Activated CD4-positive, alpha-beta T cell treated with anti-CD3 and anti-CD28 coated beads for 36 hours (primary cell): ENCODE results near the gene SLAIN2. TPM values are rescaled to one million over a fixed set of nuclear protein-coding genes. Genes with fewer than 3 reads are reported as not detected.

Experiments used
- ATAC-seq: fragments of 200-7000 bp; cut with Tn5 transposase; one replicate; pipeline ENCODE4 v1.10.0; 2021; ENCODE audit warnings: mild to moderate bottlenecking, moderate library complexity
- CTCF ChIA-PET: fragments of 350-600 bp; sonication (Branson Sonifier 250); formaldehyde crosslinking; loops from one replicate; lab custom pipeline; 2021; ENCODE audit warnings: antibody characterized with exemption; lab: Charles Lee
- POLR2A ChIA-PET: fragments of 350-600 bp; sonication (Branson Sonifier 250); formaldehyde crosslinking; loops from one replicate; lab custom pipeline; 2021; ENCODE audit warnings: antibody characterized with exemption, inconsistent platforms; lab: Charles Lee
- DNase-seq: peaks from one replicate; pipeline ENCODE4 v3.0.0-alpha.2; 2020
- H3K27ac Mint-ChIP-seq: one replicate; pipeline ENCODE4 v1.8.0; 2021; ENCODE audit warnings: mixed read lengths
- H3K27me3 Mint-ChIP-seq: one replicate; pipeline ENCODE4 v1.8.0; 2021; ENCODE audit warnings: mixed read lengths
- H3K36me3 Mint-ChIP-seq: one replicate; pipeline ENCODE4 v1.8.0; 2021; ENCODE audit warnings: low read depth, mixed read lengths
- H3K4me1 Mint-ChIP-seq: one replicate; pipeline ENCODE4 v1.8.0; 2021; ENCODE audit warnings: mixed read lengths
- H3K4me3 Mint-ChIP-seq: one replicate; pipeline ENCODE4 v1.8.0; 2021; ENCODE audit warnings: mild to moderate bottlenecking, moderate library complexity, mixed read lengths
- H3K9me3 Mint-ChIP-seq: one replicate; pipeline ENCODE4 v1.8.0; 2021; ENCODE audit warnings: low read depth, mixed read lengths
- intact Hi-C, 2 experiments: fragments of 100-400 bp; cut with DNase I in 1 of 2; cut with micrococcal nuclease in 1 of 2; formaldehyde crosslinking; loops; one replicate each; pipeline versions ENCODE4 v1.14.2 to v1.15.1; 2022 to 2024; cut with DNase I, micrococcal nuclease
- total RNA-seq, 2 experiments: library from RNA; stranded (reverse); gene quantifications; one replicate each; pipeline ENCODE4 v1.2.3, GENCODE V29; 2021

SLAIN2 gene
- total RNA-seq, 2 experiments from 2014 or later = 55.7 to 140 TPM

- ChIA-PET CTCF (interaction anchor here (0.6 kb wide), 1 partner anchor 613 kb away, joined by 4 read pairs; no protein-coding TSS in a partner anchor), POLR2A (no interaction called here)
- Mint-ChIP-seq H3K4me3 (no peak overlapping the region), H3K36me3 (peaks cover 5% of the 10 kb centered on the region), H3K4me1 (peaks cover 66% of the 10 kb centered on the region), H3K27ac (no peak overlapping the region), H3K9me3 (no peaks in the 10 kb centered on the region), H3K27me3 (no peaks in the 10 kb centered on the region)
- ATAC-seq (no peak), DNase-seq (no peak)
- intact Hi-C loops = loop anchor here in 1 of 2 experiments (10.0 kb wide), 2 partner anchors 429 to 559 kb away; partner anchors contain the start of gene OCIAD2
Observed at GRCh38 chr4:48345542-48345941, 4.2 kb downstream of the SLAIN2 start.

GRCh38 chr4:48346594-48346993 is 5.3 kb downstream of the SLAIN2 start:
- Mint-ChIP-seq H3K4me1 (peaks cover 76% of the 10 kb centered on the region), H3K9me3 (no peaks in the 10 kb centered on the region)
- POLR2A ChIA-PET = no interaction called here

GRCh38 chr4:48347282-48347921 is 6.1 kb downstream of the SLAIN2 start:
- ChIA-PET POLR2A (no interaction called here), CTCF (interaction anchor here (1.7 kb wide), 1 partner anchor 8 kb away, joined by 3 read pairs; no protein-coding TSS in a partner anchor)
- Mint-ChIP-seq H3K4me3 (no peak overlapping the region), H3K36me3 (peaks cover 8% of the 10 kb centered on the region), H3K4me1 (peaks cover 82% of the 10 kb centered on the region), H3K27ac (no peak overlapping the region), H3K9me3 (peaks cover 3% of the 10 kb centered on the region), H3K27me3 (no peaks in the 10 kb centered on the region)
- DNase-seq = no peak
- intact Hi-C loops = loop anchor here in 1 of 2 experiments (10.0 kb wide), 2 partner anchors 427 to 557 kb away; partner anchors contain the start of gene OCIAD2
- ATAC-seq = no peak

More at GRCh38 chr4:48346594-48346993, 5.3 kb downstream of the SLAIN2 start:
- Mint-ChIP-seq H3K27ac (peak overlapping the region; percentile 7), H3K27me3 (no peaks in the 10 kb centered on the region), H3K36me3 (peaks cover 6% of the 10 kb centered on the region), H3K4me3 (no peak overlapping the region)
- CTCF ChIA-PET = interaction anchor here (0.6 kb wide), 2 partner anchors 25 to 167 kb away, joined by 3 to 4 read pairs; no protein-coding TSS in a partner anchor
- intact Hi-C loops = loop anchor here in 1 of 2 experiments (10.0 kb wide), 2 partner anchors 428 to 558 kb away; partner anchors contain the start of gene OCIAD2
- ATAC-seq = no peak
- no peak for DNase-seq

GRCh38 chr4:48350871-48351270 is 9.5 kb downstream of the SLAIN2 start:
- peaks cover 6% of the 10 kb centered on the region for H3K9me3 Mint-ChIP-seq
- peaks cover 69% of the 10 kb centered on the region for H3K4me1 Mint-ChIP-seq
- intact Hi-C loops = no loop called here
- ATAC-seq = peak; percentile 63
- no peak overlapping the region for H3K27ac Mint-ChIP-seq
- ChIA-PET POLR2A (interaction anchor here (1.6 kb wide), 1 partner anchor 9 kb away, joined by 4 read pairs; no protein-coding TSS in a partner anchor), CTCF (interaction anchor here (2.0 kb wide), 1 partner anchor 8 kb away, joined by 8 read pairs; no protein-coding TSS in a partner anchor)
- DNase-seq = no peak
- H3K36me3 Mint-ChIP-seq = peaks cover 17% of the 10 kb centered on the region
- H3K27me3 Mint-ChIP-seq = no peaks in the 10 kb centered on the region
- no peak overlapping the region for H3K4me3 Mint-ChIP-seq

GRCh38 chr4:48352793-48353192 is 11.5 kb downstream of the SLAIN2 start:
- ATAC-seq (no peak), DNase-seq (no peak)
- no peaks in the 10 kb centered on the region for H3K27me3 Mint-ChIP-seq
- peaks cover 54% of the 10 kb centered on the region for H3K4me1 Mint-ChIP-seq
- ChIA-PET POLR2A (no interaction called here), CTCF (no interaction called here)
- H3K9me3 Mint-ChIP-seq = peaks cover 6% of the 10 kb centered on the region
- H3K36me3 Mint-ChIP-seq = peaks cover 14% of the 10 kb centered on the region
- no peak overlapping the region for H3K4me3 Mint-ChIP-seq
- H3K27ac Mint-ChIP-seq = no peak overlapping the region
- intact Hi-C loops = no loop called here

- ATAC-seq (no peak), DNase-seq (no peak)
- CTCF ChIA-PET = interaction anchor here (0.7 to 1.2 kb wide), 4 partner anchors 12 to 35 kb away, joined by 3 to 4 read pairs (median 4); no protein-coding TSS in a partner anchor
- Mint-ChIP-seq H3K9me3 (peaks cover 6% of the 10 kb centered on the region), H3K27me3 (no peaks in the 10 kb centered on the region), H3K36me3 (peaks cover 16% of the 10 kb centered on the region), H3K4me3 (no peak overlapping the region), H3K27ac (no peak overlapping the region), H3K4me1 (peaks cover 33% of the 10 kb centered on the region)
- intact Hi-C loops = no loop called here
- POLR2A ChIA-PET = no interaction called here
Observed at GRCh38 chr4:48356355-48356754, 15.0 kb downstream of the SLAIN2 start.

GRCh38 chr4:48360285-48361011 is 19.1 kb downstream of the SLAIN2 start:
- DNase-seq = no peak
- POLR2A ChIA-PET = no interaction called here
- Mint-ChIP-seq H3K4me1 (peaks cover 15% of the 10 kb centered on the region), H3K27ac (no peak overlapping the region), H3K9me3 (no peaks in the 10 kb centered on the region), H3K27me3 (no peaks in the 10 kb centered on the region), H3K4me3 (no peak overlapping the region), H3K36me3 (peaks cover 2% of the 10 kb centered on the region)
- CTCF ChIA-PET = interaction anchor here (0.6 to 0.8 kb wide), 2 partner anchors 217 to 410 kb away, joined by 3 to 4 read pairs; no protein-coding TSS in a partner anchor
- no peak for ATAC-seq
- intact Hi-C loops = no loop called here

- no peak overlapping the region for H3K27ac Mint-ChIP-seq
- peaks cover 18% of the 10 kb centered on the region for H3K4me1 Mint-ChIP-seq
- no peak overlapping the region for H3K4me3 Mint-ChIP-seq
- peaks cover 2% of the 10 kb centered on the region for H3K36me3 Mint-ChIP-seq
- intact Hi-C loops = no loop called here
- DNase-seq (no peak), ATAC-seq (no peak)
- H3K9me3 Mint-ChIP-seq = no peaks in the 10 kb centered on the region
- ChIA-PET CTCF (interaction anchor here (0.8 kb wide), 1 partner anchor 217 kb away, joined by 4 read pairs; no protein-coding TSS in a partner anchor), POLR2A (no interaction called here)
- H3K27me3 Mint-ChIP-seq = no peaks in the 10 kb centered on the region
Observed at GRCh38 chr4:48361012-48361400, 19.7 kb downstream of the SLAIN2 start.

GRCh38 chr4:48366611-48367010 is 25.3 kb downstream of the SLAIN2 start:
- H3K9me3 Mint-ChIP-seq = no peaks in the 10 kb centered on the region
- DNase-seq = no peak
- ATAC-seq = no peak
- POLR2A ChIA-PET = no interaction called here
- no peaks in the 10 kb centered on the region for H3K27me3 Mint-ChIP-seq
- CTCF ChIA-PET = no interaction called here
- H3K27ac Mint-ChIP-seq = no peak overlapping the region
- H3K4me1 Mint-ChIP-seq = peaks cover 44% of the 10 kb centered on the region
- H3K4me3 Mint-ChIP-seq = no peak overlapping the region
- H3K36me3 Mint-ChIP-seq = peaks cover 7% of the 10 kb centered on the region
- intact Hi-C loops = no loop called here

- POLR2A ChIA-PET = no interaction called here
- ATAC-seq (no peak), DNase-seq (no peak)
- Mint-ChIP-seq H3K27me3 (no peaks in the 10 kb centered on the region), H3K4me1 (peaks cover 42% of the 10 kb centered on the region), H3K27ac (no peak overlapping the region), H3K9me3 (no peaks in the 10 kb centered on the region), H3K36me3 (peaks cover 7% of the 10 kb centered on the region), H3K4me3 (no peak overlapping the region)
- intact Hi-C loops = no loop called here
- CTCF ChIA-PET = interaction anchor here (0.7 kb wide), 1 partner anchor 103 kb away, joined by 3 read pairs; no protein-coding TSS in a partner anchor
Observed at GRCh38 chr4:48367016-48367415, 25.7 kb downstream of the SLAIN2 start.

GRCh38 chr4:48368389-48368788 is 27.1 kb downstream of the SLAIN2 start:
- H3K4me3 Mint-ChIP-seq = no peak overlapping the region
- peaks cover 47% of the 10 kb centered on the region for H3K4me1 Mint-ChIP-seq
- no peaks in the 10 kb centered on the region for H3K9me3 Mint-ChIP-seq
- no peak overlapping the region for H3K27ac Mint-ChIP-seq
- H3K27me3 Mint-ChIP-seq = no peaks in the 10 kb centered on the region
- no peak for ATAC-seq
- ChIA-PET POLR2A (no interaction called here), CTCF (interaction anchor here (2.5 kb wide), 1 partner anchor 14 kb away, joined by 6 read pairs; no protein-coding TSS in a partner anchor)
- intact Hi-C loops = no loop called here
- no peak for DNase-seq
- peaks cover 9% of the 10 kb centered on the region for H3K36me3 Mint-ChIP-seq
